Measurements from ENCODE around the gene ZBTB20.

Gene ZBTB20

DNA sequence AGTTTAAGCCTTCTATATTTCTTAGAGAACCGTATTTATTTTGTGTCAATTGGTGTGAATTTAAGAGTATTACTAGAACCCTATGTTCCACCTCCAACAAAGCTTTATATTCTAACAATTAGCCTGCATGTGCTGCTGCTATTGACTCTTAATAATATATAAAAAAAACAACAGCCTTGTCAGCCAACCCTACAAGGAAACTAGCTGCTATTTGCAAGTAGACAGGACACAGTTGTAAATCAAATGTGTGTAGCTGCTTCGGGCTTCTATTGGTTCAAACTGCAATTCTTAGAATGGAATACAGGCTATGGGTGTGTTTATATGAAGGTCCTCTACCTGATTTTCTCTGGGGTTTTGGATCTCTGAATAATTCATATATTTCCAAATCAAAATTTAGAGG, 60.7 kb downstream of the ZBTB20 start:
- no peak overlapping the region for H3K4me3 ChIP-seq (ENCODE audit: low read depth, low read length)
- no peak for TF ChIP-seq CTCF (IDR thresholded peaks at IDR 0.05; ENCODE audit: low read depth, low read length)
- no peaks in the 10 kb centered on the region for H3K9me3 ChIP-seq
- H3K36me3 ChIP-seq: no peaks in the 10 kb centered on the region
- no peaks in the 10 kb centered on the region for H3K27me3 ChIP-seq
- peaks cover 10% of the 10 kb centered on the region for H3K4me1 ChIP-seq
- DNase-seq: no peak

GRCh38 chr3:115085197-115085865, 61.8 kb downstream of the ZBTB20 start:
- no peak overlapping the region for H3K4me3 ChIP-seq (ENCODE audit: low read depth, low read length)
- H3K27me3 ChIP-seq: no peaks in the 10 kb centered on the region
- no peaks in the 10 kb centered on the region for H3K36me3 ChIP-seq
- no peak for DNase-seq
- peak; percentile 55 for TF ChIP-seq CTCF (IDR thresholded peaks at IDR 0.05; ENCODE audit: low read depth, low read length)
- H3K9me3 ChIP-seq: no peaks in the 10 kb centered on the region
- peaks cover 10% of the 10 kb centered on the region for H3K4me1 ChIP-seq

DNA sequence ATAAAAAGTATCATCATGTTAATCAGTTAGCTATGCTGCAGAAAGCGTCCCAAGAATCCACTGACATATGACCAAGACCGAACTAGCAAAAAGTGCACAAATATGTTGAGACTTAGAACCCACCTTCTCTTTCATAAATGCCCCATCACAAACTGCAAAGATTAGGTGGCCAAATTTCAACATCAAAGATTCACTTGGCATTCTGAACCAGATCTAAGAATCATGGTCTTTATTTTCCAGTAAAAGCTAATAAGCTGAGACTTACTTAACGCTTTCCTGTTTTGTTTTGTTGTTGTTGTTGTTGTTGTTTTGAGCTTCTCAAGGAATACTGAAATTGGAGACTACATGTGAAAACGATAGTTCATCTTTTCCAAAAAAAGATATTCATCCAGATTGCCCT, 62.4 kb downstream of the ZBTB20 start:
- peaks cover 10% of the 10 kb centered on the region for H3K4me1 ChIP-seq
- H3K27me3 ChIP-seq: no peaks in the 10 kb centered on the region
- H3K4me3 ChIP-seq (ENCODE audit: low read depth, low read length): no peak overlapping the region
- no peaks in the 10 kb centered on the region for H3K9me3 ChIP-seq
- no peak for TF ChIP-seq CTCF (IDR thresholded peaks at IDR 0.05; ENCODE audit: low read depth, low read length)
- no peak for DNase-seq
- no peaks in the 10 kb centered on the region for H3K36me3 ChIP-seq

DNA sequence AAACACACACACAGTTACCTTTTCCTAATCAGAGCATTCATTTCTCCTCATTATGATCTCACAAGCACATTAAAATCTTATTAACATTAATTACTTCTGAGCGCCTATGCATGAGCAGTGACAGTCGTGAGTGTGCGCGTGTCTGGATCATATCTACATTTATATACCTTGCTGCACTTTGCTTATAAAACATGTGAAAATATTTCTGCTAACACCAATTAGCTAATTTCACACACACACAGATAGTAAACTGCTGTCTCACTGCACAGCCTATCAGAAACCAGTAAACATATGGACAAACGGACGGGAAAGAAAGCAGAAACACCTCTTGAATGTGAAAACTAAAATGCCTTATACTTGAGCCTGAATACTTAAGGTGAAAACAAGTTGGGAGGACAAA, 64.8 kb downstream of the ZBTB20 start:
- no peaks in the 10 kb centered on the region for H3K27me3 ChIP-seq
- TF ChIP-seq CTCF (IDR thresholded peaks at IDR 0.05; ENCODE audit: low read depth, low read length): no peak

DNA sequence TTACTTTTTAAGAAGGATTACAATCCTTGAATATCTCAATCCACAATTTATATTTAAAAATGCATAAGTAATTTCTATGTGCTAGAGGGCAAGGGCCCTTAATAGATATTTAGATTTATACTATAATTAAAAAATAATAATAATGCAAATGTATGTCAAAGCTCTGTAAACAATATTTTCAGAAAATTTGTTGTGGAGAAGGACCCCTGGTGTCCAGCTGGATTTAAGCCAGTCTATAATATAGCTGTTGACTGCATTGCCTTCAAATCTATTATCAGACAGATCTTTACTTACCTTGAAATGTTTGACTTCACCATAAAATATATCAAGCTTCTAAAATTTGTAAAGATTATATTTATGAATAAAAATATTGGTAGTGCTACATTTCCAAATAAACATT, 65.6 kb downstream of the ZBTB20 start:
- H3K9me3 ChIP-seq: no peaks in the 10 kb centered on the region
- peaks cover 10% of the 10 kb centered on the region for H3K4me1 ChIP-seq
- no peak for DNase-seq
- H3K4me3 ChIP-seq (ENCODE audit: low read depth, low read length): no peak overlapping the region
- TF ChIP-seq CTCF (IDR thresholded peaks at IDR 0.05; ENCODE audit: low read depth, low read length): peak; percentile 40
- H3K36me3 ChIP-seq: no peaks in the 10 kb centered on the region
- H3K27me3 ChIP-seq: no peaks in the 10 kb centered on the region

More for the DNA sequence above, 64.8 kb downstream of the ZBTB20 start:
- DNase-seq: no peak
- Histone ChIP-seq H3K9me3 (no peaks in the 10 kb centered on the region), H3K4me1 (peaks cover 10% of the 10 kb centered on the region), H3K4me3 (ENCODE audit: low read depth, low read length) (no peak overlapping the region), H3K36me3 (no peaks in the 10 kb centered on the region)

GRCh38 chr3:115077501-115078250, 69.4 kb downstream of the ZBTB20 start:
- TF ChIP-seq CTCF (IDR thresholded peaks at IDR 0.05; ENCODE audit: low read depth, low read length): no peak
- no peak for DNase-seq
- Histone ChIP-seq H3K4me3 (ENCODE audit: low read depth, low read length) (no peak overlapping the region), H3K4me1 (peaks cover 21% of the 10 kb centered on the region), H3K27me3 (no peaks in the 10 kb centered on the region), H3K9me3 (no peaks in the 10 kb centered on the region), H3K36me3 (no peaks in the 10 kb centered on the region)
